K562 (cell line): ENCODE data around the gene GPAT3. TPM values are rescaled to one million over a fixed set of nuclear protein-coding genes. Genes with fewer than 3 reads are reported as not detected.
A peak's percentile ranks its signal among the peaks of the same experiment; 100 is the strongest.

Experiments
- FOSL1 ChIP-seq: fragments of 200-800 bp; sonication (Bioruptor generic); conservative IDR thresholded peaks from 2 replicates; pipeline ENCODE4 v1.6.1; 2016; ENCODE audit warnings: missing genetic modification characterization, missing compliant biosample characterization
- PKNOX1 ChIP-seq: fragments of 450-650 bp; IDR thresholded peaks from 2 replicates; pipeline ENCODE4 v1.6.1; 2016
- ZNF184 ChIP-seq: sonication (generic); formaldehyde crosslinking; IDR thresholded peaks from 2 replicates; pipeline ENCODE4 v1.5.0; 2020; ENCODE audit warnings: missing genetic modification reagents
- ZNF75A ChIP-seq: fragments of 450-650 bp; formaldehyde crosslinking; IDR thresholded peaks from 2 replicates; pipeline ENCODE4 v1.4.0; 2020; ENCODE audit warnings: mild to moderate bottlenecking
- ZNF77 ChIP-seq: fragments of 250-450 bp; sonication (Bioruptor Pico); IDR thresholded peaks from 2 replicates; pipeline ENCODE4 v1.5.0; 2020
- polyA plus RNA-seq, 8 experiments: library from polyadenylated mRNA; depleted of rRNA in 4 of 8; stranded (reverse) in 5 of 8; unstranded in 3 of 8; fragments of >200 nt; fragmentation: Nextera tagmentation in 2 of 8; fragmentation: Illumina TruSeq in 1 of 8; extraction: Ambion mirVana in 2 of 8; extraction: Trizol in 1 of 8; gene quantifications; 2 replicates each; pipeline versions ENCODE4 v1.2.1 to v1.2.3, GENCODE V29; 2011 to 2014; ENCODE audit warnings: inconsistent platforms in 1 of 8, missing spikeins in 1 of 8
- total RNA-seq, 7 experiments: library from RNA; depleted of rRNA in 6 of 7; stranded (reverse); fragments of >200 nt in 6 of 7; fragmentation: Illumina TruSeq in 2 of 7; extraction: Trizol in 2 of 7; gene quantifications; 2 replicates each; pipeline versions ENCODE4 v1.2.1 to v1.2.3, GENCODE V29; 2011 to 2021; ENCODE audit warnings: low replicate concordance in 1 of 7
- TF ChIP-seq, protein P1 (sequence below): fragments of 200-600 bp; sonication (generic); IDR thresholded peaks from one replicate; pipeline ENCODE4 v1.6.1; 2012; ENCODE audit warnings: mild to moderate bottlenecking, low read depth, low read length, inconsistent platforms
- TF ChIP-seq, protein P2 (sequence below): sonication (generic); formaldehyde crosslinking; IDR thresholded peaks from 2 replicates; pipeline ENCODE4 v1.8.0; 2022; ENCODE audit warnings: mild to moderate bottlenecking, missing genetic modification reagents
- TF ChIP-seq, protein P3 (sequence below), 2 experiments: fragments of 450-650 bp in 1 of 2; IDR thresholded peaks; 2 replicates each; pipeline ENCODE4 v1.6.1; 2011 to 2017; ENCODE audit warnings: low read depth in 2 of 2, antibody characterized with exemption in 1 of 2, borderline replicate concordance in 1 of 2, low read length in 1 of 2, mild to moderate bottlenecking in 1 of 2, mixed read lengths in 1 of 2; ENCODE audit not compliant: control insufficient read depth in 1 of 2

Gene GPAT3
- total and polyA plus RNA-seq, 9 of the 15 experiments (the other 6 are each of a cell fraction or from before 2014, with no cell fraction given) = 4.1 to 16.1 (median 13.1) TPM

- TF ChIP-seq, protein P1, sequence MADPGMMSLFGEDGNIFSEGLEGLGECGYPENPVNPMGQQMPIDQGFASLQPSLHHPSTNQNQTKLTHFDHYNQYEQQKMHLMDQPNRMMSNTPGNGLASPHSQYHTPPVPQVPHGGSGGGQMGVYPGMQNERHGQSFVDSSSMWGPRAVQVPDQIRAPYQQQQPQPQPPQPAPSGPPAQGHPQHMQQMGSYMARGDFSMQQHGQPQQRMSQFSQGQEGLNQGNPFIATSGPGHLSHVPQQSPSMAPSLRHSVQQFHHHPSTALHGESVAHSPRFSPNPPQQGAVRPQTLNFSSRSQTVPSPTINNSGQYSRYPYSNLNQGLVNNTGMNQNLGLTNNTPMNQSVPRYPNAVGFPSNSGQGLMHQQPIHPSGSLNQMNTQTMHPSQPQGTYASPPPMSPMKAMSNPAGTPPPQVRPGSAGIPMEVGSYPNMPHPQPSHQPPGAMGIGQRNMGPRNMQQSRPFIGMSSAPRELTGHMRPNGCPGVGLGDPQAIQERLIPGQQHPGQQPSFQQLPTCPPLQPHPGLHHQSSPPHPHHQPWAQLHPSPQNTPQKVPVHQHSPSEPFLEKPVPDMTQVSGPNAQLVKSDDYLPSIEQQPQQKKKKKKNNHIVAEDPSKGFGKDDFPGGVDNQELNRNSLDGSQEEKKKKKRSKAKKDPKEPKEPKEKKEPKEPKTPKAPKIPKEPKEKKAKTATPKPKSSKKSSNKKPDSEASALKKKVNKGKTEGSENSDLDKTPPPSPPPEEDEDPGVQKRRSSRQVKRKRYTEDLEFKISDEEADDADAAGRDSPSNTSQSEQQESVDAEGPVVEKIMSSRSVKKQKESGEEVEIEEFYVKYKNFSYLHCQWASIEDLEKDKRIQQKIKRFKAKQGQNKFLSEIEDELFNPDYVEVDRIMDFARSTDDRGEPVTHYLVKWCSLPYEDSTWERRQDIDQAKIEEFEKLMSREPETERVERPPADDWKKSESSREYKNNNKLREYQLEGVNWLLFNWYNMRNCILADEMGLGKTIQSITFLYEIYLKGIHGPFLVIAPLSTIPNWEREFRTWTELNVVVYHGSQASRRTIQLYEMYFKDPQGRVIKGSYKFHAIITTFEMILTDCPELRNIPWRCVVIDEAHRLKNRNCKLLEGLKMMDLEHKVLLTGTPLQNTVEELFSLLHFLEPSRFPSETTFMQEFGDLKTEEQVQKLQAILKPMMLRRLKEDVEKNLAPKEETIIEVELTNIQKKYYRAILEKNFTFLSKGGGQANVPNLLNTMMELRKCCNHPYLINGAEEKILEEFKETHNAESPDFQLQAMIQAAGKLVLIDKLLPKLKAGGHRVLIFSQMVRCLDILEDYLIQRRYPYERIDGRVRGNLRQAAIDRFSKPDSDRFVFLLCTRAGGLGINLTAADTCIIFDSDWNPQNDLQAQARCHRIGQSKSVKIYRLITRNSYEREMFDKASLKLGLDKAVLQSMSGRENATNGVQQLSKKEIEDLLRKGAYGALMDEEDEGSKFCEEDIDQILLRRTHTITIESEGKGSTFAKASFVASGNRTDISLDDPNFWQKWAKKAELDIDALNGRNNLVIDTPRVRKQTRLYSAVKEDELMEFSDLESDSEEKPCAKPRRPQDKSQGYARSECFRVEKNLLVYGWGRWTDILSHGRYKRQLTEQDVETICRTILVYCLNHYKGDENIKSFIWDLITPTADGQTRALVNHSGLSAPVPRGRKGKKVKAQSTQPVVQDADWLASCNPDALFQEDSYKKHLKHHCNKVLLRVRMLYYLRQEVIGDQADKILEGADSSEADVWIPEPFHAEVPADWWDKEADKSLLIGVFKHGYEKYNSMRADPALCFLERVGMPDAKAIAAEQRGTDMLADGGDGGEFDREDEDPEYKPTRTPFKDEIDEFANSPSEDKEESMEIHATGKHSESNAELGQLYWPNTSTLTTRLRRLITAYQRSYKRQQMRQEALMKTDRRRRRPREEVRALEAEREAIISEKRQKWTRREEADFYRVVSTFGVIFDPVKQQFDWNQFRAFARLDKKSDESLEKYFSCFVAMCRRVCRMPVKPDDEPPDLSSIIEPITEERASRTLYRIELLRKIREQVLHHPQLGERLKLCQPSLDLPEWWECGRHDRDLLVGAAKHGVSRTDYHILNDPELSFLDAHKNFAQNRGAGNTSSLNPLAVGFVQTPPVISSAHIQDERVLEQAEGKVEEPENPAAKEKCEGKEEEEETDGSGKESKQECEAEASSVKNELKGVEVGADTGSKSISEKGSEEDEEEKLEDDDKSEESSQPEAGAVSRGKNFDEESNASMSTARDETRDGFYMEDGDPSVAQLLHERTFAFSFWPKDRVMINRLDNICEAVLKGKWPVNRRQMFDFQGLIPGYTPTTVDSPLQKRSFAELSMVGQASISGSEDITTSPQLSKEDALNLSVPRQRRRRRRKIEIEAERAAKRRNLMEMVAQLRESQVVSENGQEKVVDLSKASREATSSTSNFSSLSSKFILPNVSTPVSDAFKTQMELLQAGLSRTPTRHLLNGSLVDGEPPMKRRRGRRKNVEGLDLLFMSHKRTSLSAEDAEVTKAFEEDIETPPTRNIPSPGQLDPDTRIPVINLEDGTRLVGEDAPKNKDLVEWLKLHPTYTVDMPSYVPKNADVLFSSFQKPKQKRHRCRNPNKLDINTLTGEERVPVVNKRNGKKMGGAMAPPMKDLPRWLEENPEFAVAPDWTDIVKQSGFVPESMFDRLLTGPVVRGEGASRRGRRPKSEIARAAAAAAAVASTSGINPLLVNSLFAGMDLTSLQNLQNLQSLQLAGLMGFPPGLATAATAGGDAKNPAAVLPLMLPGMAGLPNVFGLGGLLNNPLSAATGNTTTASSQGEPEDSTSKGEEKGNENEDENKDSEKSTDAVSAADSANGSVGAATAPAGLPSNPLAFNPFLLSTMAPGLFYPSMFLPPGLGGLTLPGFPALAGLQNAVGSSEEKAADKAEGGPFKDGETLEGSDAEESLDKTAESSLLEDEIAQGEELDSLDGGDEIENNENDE = no peak
- TF ChIP-seq ZNF77 (CRISPR knock-in tag) = no peak
- TF ChIP-seq, protein P2, sequence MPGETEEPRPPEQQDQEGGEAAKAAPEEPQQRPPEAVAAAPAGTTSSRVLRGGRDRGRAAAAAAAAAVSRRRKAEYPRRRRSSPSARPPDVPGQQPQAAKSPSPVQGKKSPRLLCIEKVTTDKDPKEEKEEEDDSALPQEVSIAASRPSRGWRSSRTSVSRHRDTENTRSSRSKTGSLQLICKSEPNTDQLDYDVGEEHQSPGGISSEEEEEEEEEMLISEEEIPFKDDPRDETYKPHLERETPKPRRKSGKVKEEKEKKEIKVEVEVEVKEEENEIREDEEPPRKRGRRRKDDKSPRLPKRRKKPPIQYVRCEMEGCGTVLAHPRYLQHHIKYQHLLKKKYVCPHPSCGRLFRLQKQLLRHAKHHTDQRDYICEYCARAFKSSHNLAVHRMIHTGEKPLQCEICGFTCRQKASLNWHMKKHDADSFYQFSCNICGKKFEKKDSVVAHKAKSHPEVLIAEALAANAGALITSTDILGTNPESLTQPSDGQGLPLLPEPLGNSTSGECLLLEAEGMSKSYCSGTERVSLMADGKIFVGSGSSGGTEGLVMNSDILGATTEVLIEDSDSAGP (CRISPR knock-in tag) = no peak
- no peak for TF ChIP-seq ZNF184 (CRISPR knock-in tag)
- no peak for TF ChIP-seq ZNF75A (CRISPR knock-in tag)
- no peak for TF ChIP-seq PKNOX1
- TF ChIP-seq FOSL1 (tag) = peak; percentile 83
- TF ChIP-seq, protein P3, sequence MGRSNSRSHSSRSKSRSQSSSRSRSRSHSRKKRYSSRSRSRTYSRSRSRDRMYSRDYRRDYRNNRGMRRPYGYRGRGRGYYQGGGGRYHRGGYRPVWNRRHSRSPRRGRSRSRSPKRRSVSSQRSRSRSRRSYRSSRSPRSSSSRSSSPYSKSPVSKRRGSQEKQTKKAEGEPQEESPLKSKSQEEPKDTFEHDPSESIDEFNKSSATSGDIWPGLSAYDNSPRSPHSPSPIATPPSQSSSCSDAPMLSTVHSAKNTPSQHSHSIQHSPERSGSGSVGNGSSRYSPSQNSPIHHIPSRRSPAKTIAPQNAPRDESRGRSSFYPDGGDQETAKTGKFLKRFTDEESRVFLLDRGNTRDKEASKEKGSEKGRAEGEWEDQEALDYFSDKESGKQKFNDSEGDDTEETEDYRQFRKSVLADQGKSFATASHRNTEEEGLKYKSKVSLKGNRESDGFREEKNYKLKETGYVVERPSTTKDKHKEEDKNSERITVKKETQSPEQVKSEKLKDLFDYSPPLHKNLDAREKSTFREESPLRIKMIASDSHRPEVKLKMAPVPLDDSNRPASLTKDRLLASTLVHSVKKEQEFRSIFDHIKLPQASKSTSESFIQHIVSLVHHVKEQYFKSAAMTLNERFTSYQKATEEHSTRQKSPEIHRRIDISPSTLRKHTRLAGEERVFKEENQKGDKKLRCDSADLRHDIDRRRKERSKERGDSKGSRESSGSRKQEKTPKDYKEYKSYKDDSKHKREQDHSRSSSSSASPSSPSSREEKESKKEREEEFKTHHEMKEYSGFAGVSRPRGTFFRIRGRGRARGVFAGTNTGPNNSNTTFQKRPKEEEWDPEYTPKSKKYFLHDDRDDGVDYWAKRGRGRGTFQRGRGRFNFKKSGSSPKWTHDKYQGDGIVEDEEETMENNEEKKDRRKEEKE (IDR thresholded peaks at IDR 0.05; ENCODE audit: borderline replicate concordance in 1 of 2, control insufficient read depth in 1 of 2, low read depth in 2 of 2, low read length in 1 of 2) = no peak
These were observed 709 bp downstream of the GPAT3 start (continued) for GRCh38 chr4:83536362-83537272.
